ENCODE measurements around the gene BEND4. TPM values are rescaled to one million over a fixed set of nuclear protein-coding genes. Genes with fewer than 3 reads are reported as not detected.

The BEND4 gene
- total RNA-seq, 1 experiment from 2014 or later, result not detected

- no peak for DNase-seq (ENCODE audit: low read depth, low spot score)
- in situ Hi-C loops (cut with HindIII; ENCODE audit: low pct_unique_long_range_greater_than_20kb, low sequenced_read_pairs), result no loop called here
These were observed 29.3 kb downstream of the BEND4 start for GRCh38 chr4:42123071-42123644.

- in situ Hi-C loops (cut with HindIII; ENCODE audit: low pct_unique_long_range_greater_than_20kb, low sequenced_read_pairs), result no loop called here
- no peak for DNase-seq (ENCODE audit: low read depth, low spot score)
These were observed 30.2 kb downstream of the BEND4 start for GRCh38 chr4:42122237-42122636.

GRCh38 chr4:42119886-42120285 lies 32.6 kb downstream of the BEND4 start:
- in situ Hi-C loops (cut with HindIII; ENCODE audit: low pct_unique_long_range_greater_than_20kb, low sequenced_read_pairs), result no loop called here
- DNase-seq (ENCODE audit: low read depth, low spot score), result no peak

- DNase-seq (ENCODE audit: low read depth, low spot score), result no peak
- in situ Hi-C loops (cut with HindIII; ENCODE audit: low pct_unique_long_range_greater_than_20kb, low sequenced_read_pairs), result no loop called here
These were observed 39.6 kb downstream of the BEND4 start for GRCh38 chr4:42112846-42113245.

GRCh38 chr4:42104521-42104920 lies 47.9 kb downstream of the BEND4 start:
- no peak for DNase-seq (ENCODE audit: low read depth, low spot score)
- in situ Hi-C loops (cut with HindIII; ENCODE audit: low pct_unique_long_range_greater_than_20kb, low sequenced_read_pairs), result no loop called here

GRCh38 chr4:42101446-42101975 lies 50.9 kb downstream of the BEND4 start:
- DNase-seq (ENCODE audit: low read depth, low spot score), result no peak
- in situ Hi-C loops (cut with HindIII; ENCODE audit: low pct_unique_long_range_greater_than_20kb, low sequenced_read_pairs), result no loop called here

- in situ Hi-C loops (cut with HindIII; ENCODE audit: low pct_unique_long_range_greater_than_20kb, low sequenced_read_pairs), result no loop called here
- no peak for DNase-seq (ENCODE audit: low read depth, low spot score)
These were observed 64.1 kb downstream of the BEND4 start for GRCh38 chr4:42088386-42088785.

- in situ Hi-C loops (cut with HindIII; ENCODE audit: low pct_unique_long_range_greater_than_20kb, low sequenced_read_pairs), result no loop called here
- DNase-seq (ENCODE audit: low read depth, low spot score), result no peak
These were observed 68.6 kb downstream of the BEND4 start for GRCh38 chr4:42083816-42084215.

- DNase-seq (ENCODE audit: low read depth, low spot score), result no peak
- in situ Hi-C loops (cut with HindIII; ENCODE audit: low pct_unique_long_range_greater_than_20kb, low sequenced_read_pairs), result no loop called here
These were observed 72.1 kb downstream of the BEND4 start for GRCh38 chr4:42080306-42080705.

GRCh38 chr4:42078184-42078801 lies 74.2 kb downstream of the BEND4 start:
- DNase-seq (ENCODE audit: low read depth, low spot score), result no peak
- in situ Hi-C loops (cut with HindIII; ENCODE audit: low pct_unique_long_range_greater_than_20kb, low sequenced_read_pairs), result no loop called here

GRCh38 chr4:42074294-42074693 lies 78.2 kb downstream of the BEND4 start:
- DNase-seq (ENCODE audit: low read depth, low spot score), result no peak
- in situ Hi-C loops (cut with HindIII; ENCODE audit: low pct_unique_long_range_greater_than_20kb, low sequenced_read_pairs), result no loop called here

GRCh38 chr4:42070463-42070862 lies 82.0 kb downstream of the BEND4 start:
- in situ Hi-C loops (cut with HindIII; ENCODE audit: low pct_unique_long_range_greater_than_20kb, low sequenced_read_pairs), result no loop called here
- no peak for DNase-seq (ENCODE audit: low read depth, low spot score)

GRCh38 chr4:42067264-42067663 lies 85.2 kb downstream of the BEND4 start:
- in situ Hi-C loops (cut with HindIII; ENCODE audit: low pct_unique_long_range_greater_than_20kb, low sequenced_read_pairs), result no loop called here
- no peak for DNase-seq (ENCODE audit: low read depth, low spot score)

- DNase-seq (ENCODE audit: low read depth, low spot score), result no peak
- in situ Hi-C loops (cut with HindIII; ENCODE audit: low pct_unique_long_range_greater_than_20kb, low sequenced_read_pairs), result no loop called here
These were observed 86.1 kb downstream of the BEND4 start for GRCh38 chr4:42066402-42066801.

Other genes starting within 250 kb of the BEND4 start
- gene TMEM33, start 217.2 kb downstream of the BEND4 start, total RNA-seq (2014; rRNA removed; shearing (Covaris generic)), result 167 and 171 TPM in 2 replicates
- 0.18 and 0.21 TPM in 2 replicates for gene DCAF4L1, start 170.9 kb downstream of the BEND4 start, total RNA-seq (2014; rRNA removed; shearing (Covaris generic))
- gene SLC30A9, start 162.1 kb downstream of the BEND4 start, total RNA-seq (2014; rRNA removed; shearing (Covaris generic)), result 52.3 and 63.5 TPM in 2 replicates
- not detected in 2 replicates for gene SHISA3, start 244.8 kb upstream of the BEND4 start, total RNA-seq (2014; rRNA removed; shearing (Covaris generic))